DMS114 treated with DMSO at 0.1 percent for 48 hours (cell line): ENCODE data around the gene CELF2.

Source experiments
- DNase-seq: peaks from one replicate; lab custom pipeline; 2025; ENCODE audit not compliant: unreplicated experiment; lab: John Stamatoyannopoulos, UW

The CELF2 gene

DNA sequence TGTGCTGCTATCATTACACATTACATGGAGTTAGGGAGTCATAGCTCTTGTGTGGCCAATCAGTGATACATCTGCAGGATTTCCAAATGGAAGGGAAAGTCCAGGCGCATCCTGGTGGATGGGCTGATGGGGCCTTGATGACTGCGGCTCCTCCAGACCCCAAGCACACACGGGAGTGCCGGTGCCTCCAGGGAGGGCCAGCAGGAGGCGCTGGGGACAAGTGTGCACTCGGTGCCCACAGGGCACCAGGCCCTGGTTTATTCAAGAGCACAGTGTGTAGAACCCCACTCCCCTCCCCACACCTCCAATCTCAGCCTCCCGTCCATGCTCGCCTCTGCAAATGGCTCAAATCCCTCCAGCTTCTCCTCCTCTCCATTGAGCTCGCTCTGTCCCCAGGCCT, 349.8 kb downstream of the CELF2 start:
- DNase-seq, result no peak

GRCh38 chr10:11373717-11374171, 356.1 kb downstream of the CELF2 start:
- DNase-seq, result no peak

DNA sequence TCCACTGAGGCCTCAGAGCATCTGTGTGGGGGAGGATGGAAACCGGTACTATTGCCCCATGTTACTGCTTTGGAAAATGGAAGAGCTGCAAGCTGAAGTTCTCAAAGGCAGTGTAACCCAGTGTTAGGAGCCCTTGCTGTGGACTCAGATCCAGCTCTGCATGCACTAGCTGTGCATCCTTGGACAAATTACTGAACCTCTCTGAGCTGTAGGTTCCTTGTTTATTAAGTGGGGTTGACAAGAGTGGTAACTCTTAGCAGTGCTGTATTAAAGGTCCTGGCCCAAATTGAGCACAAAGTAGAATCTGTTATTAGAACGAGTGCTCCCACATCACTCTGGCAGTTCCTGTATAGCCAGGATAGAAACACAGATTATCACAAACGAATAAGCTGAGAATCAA, 359.6 kb downstream of the CELF2 start:
- no peak for DNase-seq

GRCh38 chr10:11378835-11379234, 361.2 kb downstream of the CELF2 start:
- DNase-seq, result no peak

- no peak for DNase-seq
Observed at GRCh38 chr10:11379771-11380170, 362.1 kb downstream of the CELF2 start.

DNA sequence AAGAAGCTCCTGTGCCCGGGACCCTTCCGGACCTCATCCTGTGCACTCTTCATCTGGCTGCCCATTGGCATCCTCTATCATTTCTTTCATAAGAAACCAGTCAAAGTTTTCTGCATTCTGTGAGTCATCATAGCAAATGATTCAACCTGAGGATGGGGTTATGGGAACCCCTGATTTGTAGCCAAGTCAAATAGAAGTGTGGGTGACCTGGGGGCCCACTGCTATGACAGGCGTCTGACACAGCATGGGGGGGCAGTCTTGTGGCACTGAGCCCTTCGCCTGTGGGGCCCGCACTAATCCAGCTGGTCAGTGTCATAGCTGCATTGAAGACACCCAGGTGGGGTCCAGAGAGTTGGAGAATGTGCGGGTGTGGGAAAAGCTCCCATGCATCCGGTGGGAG, 363.4 kb downstream of the CELF2 start:
- DNase-seq, result no peak

- DNase-seq, result no peak
Observed at GRCh38 chr10:11381511-11381910, 363.8 kb downstream of the CELF2 start.

- DNase-seq, result no peak
Observed at GRCh38 chr10:11382187-11382586, 364.5 kb downstream of the CELF2 start.

GRCh38 chr10:11386044-11386443, 368.4 kb downstream of the CELF2 start:
- no peak for DNase-seq
